Adrenal gland (tissue), 12 donors: ENCODE data around the gene DRC7. TPM values are rescaled to one million over a fixed set of nuclear protein-coding genes. Genes with fewer than 3 reads are reported as not detected.

Experiments
- DNase-seq, 7 donors: peaks; one replicate each; pipeline ENCODE4 v3.0.0-alpha.2; 2019 to 2020
- H3K27ac ChIP-seq, 5 donors: fragments of 200-600 bp; sonication (generic) in 4 of 5; 1 replicate in 3 of 5; 2 replicates in 2 of 5; pipeline versions ENCODE4 v1.5.1 to v1.8.0; 2016 to 2020; ENCODE audit warnings: mild to moderate bottlenecking in 1 of 5
- H3K27me3 ChIP-seq: fragments of 200-600 bp; 2 replicates; pipeline ENCODE4 v1.8.0; 2021
- H3K36me3 ChIP-seq, 2 donors: fragments of 200-600 bp; replicated peaks in 1 of 2; 1 replicate in 1 of 2; 2 replicates in 1 of 2; pipeline versions ENCODE4 v1.5.1 to v1.8.0; 2018 to 2022
- H3K4me1 ChIP-seq, 2 donors: fragments of 200-600 bp; replicated peaks in 1 of 2; 1 replicate in 1 of 2; 2 replicates in 1 of 2; pipeline versions ENCODE4 v1.5.1 to v1.8.0; 2018 to 2021
- H3K4me3 ChIP-seq, 4 donors: fragments of 200-600 bp; sonication (generic) in 3 of 4; one replicate each; pipeline ENCODE4 v1.5.1; 2016 to 2018
- H3K9me3 ChIP-seq, 3 donors: fragments of 200-600 bp; sonication (generic) in 1 of 3; replicated peaks in 1 of 3; 1 replicate in 2 of 3; 2 replicates in 1 of 3; pipeline versions ENCODE4 v1.5.1 to v1.8.0; 2016 to 2021
- CTCF ChIP-seq, 6 experiments: fragments of 450-650 bp in 4 of 6; fragments of 200-600 bp in 2 of 6; sonication (generic) in 1 of 6; IDR thresholded peaks; 1 replicate in 5 of 6; 2 replicates in 1 of 6; pipeline versions ENCODE4 v1.5.1 to v1.8.0; 2016 to 2021; ENCODE audit warnings: antibody characterized with exemption in 6 of 6, mild to moderate bottlenecking in 2 of 6, moderate library complexity in 1 of 6
- POLR2A ChIP-seq, 2 donors: fragments of 450-650 bp; IDR thresholded peaks; one replicate each; pipeline ENCODE4 v1.6.1; 2017; ENCODE audit warnings: antibody characterized with exemption in 2 of 2, mild to moderate bottlenecking in 2 of 2, moderate library complexity in 1 of 2
- WGBS, 4 donors: extraction: QIAGEN DNeasy Blood & Tissue Kit in 2 of 4; methylation state at CpG; one replicate each; pipeline versions ENCODE4 v1.1.5 to v1.1.7; 2013 to 2017; 5-methylcytosine and 5-hydroxymethylcytosine counted together
- intact Hi-C, 2 donors: fragments of 100-400 bp; cut with DNase I; formaldehyde crosslinking; loops; one replicate each; pipeline versions ENCODE4 v1.14.1 to v1.15.0; 2022 to 2023
- polyA plus RNA-seq, 3 donors: library from polyadenylated mRNA; stranded (reverse); fragments of 200-250 nt in 2 of 3; fragments of 350-450 nt in 1 of 3; fragmentation: Illumina TruSeq in 1 of 3; extraction: RNeasy Lipid Tissue Mini Kit (QIAGEN cat#74804) in 1 of 3; gene quantifications; one replicate each; pipeline ENCODE4 v1.2.3, GENCODE V29; 2013 to 2014
- total RNA-seq, 9 donors: library from RNA; depleted of rRNA in 4 of 9; stranded (reverse); fragments of >200 nt in 4 of 9; fragments of 120-200 nt in 1 of 9; fragmentation: NEBNext Ultra II Directional in 1 of 9; extraction: Animal tissue kit (Norgen Biotek cat#: 25700) in 1 of 9; gene quantifications; one replicate each; pipeline versions ENCODE4 v1.1.0 to v1.2.4, GENCODE V29; 2013 to 2023
- donor health status: healthy with polysubstance abuse.
- donor health status: Bipolar disorder and iron deficiency.
- donor health status: DM: yes; HTN: yes; CAD: no.
- donor health status: DM: no; HTN: no; CAD: no.
- donor health status: DM: no; HTN: no; CAD: no.
- donor health status: DM: yes; HTN: yes; CAD: no.

The DRC7 gene
- total and polyA plus RNA-seq, 12 donors, result 0.03 to 0.72 (median 0.33) TPM; not detected in 9

DNA sequence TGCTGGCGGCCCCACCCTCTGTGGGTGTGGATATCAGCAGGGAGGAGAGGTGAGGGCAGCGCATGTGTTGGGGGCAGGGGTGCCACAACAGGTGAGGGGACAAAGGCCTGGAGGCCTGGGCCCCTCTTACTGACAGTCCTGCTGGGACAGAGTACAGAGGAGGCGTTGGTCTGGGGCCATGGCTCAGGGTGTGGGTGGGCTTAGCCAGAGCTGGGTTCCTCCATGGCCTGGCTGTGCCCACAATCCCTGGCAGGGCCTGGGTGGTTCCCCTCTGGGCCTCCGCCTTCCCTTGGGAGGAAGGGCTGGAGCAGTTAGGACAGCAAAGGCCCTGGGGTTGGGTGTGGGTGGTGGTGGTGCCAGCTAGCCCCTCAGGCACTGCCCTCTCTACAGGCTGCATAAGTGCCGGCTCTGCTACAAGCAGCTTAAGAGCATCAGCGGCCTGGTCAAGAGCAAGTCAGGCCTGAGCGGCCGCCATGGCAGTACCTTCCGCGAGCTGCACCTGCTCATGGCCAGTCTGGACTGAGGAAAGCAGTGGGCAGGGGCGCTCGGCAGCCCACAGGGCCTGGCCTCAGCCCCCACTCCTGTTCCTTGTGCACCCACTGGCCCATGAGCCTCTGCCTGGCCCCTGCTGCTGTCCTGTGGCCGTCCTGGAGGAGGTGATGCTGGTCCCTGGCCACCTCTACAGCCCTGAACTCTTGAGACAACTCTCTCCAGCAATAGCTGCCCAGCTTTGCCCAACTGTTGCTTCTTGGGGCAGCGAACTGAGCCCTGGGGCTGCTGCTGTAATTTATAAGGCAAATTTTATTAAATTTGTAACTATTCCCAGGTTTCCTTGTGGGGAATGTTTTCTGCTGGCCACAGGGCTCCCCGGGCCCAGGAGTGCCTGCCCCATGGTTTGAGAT, 62.1 kb downstream of the DRC7 start:
- no peak for DNase-seq
- H3K27me3 ChIP-seq, result no peaks in the 10 kb centered on the region
- no peaks in the 10 kb centered on the region for H3K9me3 ChIP-seq
- TF ChIP-seq CTCF (IDR thresholded peaks at IDR 0.05) (no peak), POLR2A (IDR thresholded peaks at IDR 0.05) (no peak)
- peaks cover 0 to 31% of the 10 kb centered on the region in 2 donors for H3K36me3 ChIP-seq
- H3K4me1 ChIP-seq, result peaks cover 0 to 3% of the 10 kb centered on the region in 2 donors
- no peak overlapping the region for H3K4me3 ChIP-seq
- intact Hi-C loops, result loop anchor here (2.0 to 5.0 kb wide), 2 partner anchors 106 kb away; no protein-coding TSS in a partner anchor
- H3K27ac ChIP-seq, result no peak overlapping the region
- WGBS, 4 donors, result 79 to 84% (median 81%) methylated on average over 8 to 15 of the region's 15 CpGs

DNA sequence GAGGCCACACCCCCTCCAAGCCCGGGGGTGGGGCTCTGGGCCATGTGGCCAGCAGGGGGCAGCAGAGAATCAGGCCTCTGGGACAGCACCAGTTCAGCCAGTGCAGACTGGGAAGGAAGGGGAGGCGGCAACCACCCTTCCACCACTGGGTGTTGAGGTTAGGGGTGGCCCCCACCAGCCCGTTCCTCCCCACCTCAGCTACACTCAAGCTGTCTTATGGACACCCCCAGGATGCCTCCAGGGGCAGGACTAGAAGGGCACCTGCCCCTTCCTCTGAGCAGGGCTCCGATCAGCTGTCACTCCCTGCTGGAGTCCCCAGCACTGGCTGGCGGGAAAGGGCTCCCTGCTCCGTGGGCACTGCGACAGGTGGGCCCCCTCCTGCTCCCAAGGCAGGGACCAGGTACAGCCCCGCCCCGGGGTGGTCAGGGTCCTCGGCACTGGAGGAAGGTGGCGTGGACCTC, 62.8 kb downstream of the DRC7 start:
- no peaks in the 10 kb centered on the region for H3K27me3 ChIP-seq

DNA sequence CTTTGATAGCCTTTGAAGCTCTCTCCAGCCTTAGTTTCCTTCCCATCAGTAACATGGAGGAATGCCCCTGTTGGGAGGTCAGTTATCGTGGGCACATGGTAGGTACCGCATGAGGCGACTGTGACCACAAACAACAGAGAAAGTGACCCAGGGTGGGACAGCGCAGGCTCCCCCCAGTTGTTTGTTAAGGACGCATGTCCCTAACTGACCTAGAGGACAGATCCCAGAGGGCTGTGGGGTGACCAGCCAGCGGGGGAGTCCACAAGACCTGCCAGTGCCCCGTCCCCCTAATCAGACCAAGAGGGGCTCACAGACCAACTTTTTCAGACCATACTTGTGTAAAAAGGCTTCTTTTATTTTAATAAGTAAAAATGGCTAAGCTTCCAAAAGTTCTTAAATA, 63.3 kb downstream of the DRC7 start:
- no peak overlapping the region for H3K4me3 ChIP-seq
- peaks cover 0 to 3% of the 10 kb centered on the region in 2 donors for H3K4me1 ChIP-seq
- no peak for TF ChIP-seq CTCF (IDR thresholded peaks at IDR 0.05)
- TF ChIP-seq POLR2A (IDR thresholded peaks at IDR 0.05), result no peak
- H3K36me3 ChIP-seq, result peaks cover 0 to 38% of the 10 kb centered on the region in 2 donors
- 90 to 95% (median 92%) methylated on average over 3 to 7 of the region's 7 CpGs for WGBS, 4 donors
- peak overlapping the region in 1 of 5 donors; percentile 45 for H3K27ac ChIP-seq
- no peaks in the 10 kb centered on the region for H3K9me3 ChIP-seq
- H3K27me3 ChIP-seq, result no peaks in the 10 kb centered on the region
- no peak for DNase-seq
- intact Hi-C loops, result loop anchor here (2.0 to 5.0 kb wide), 2 partner anchors 104 to 105 kb away; no protein-coding TSS in a partner anchor

More for the DNA sequence above, 62.8 kb downstream of the DRC7 start:
- intact Hi-C loops, result loop anchor here (2.0 to 5.0 kb wide), 2 partner anchors 105 kb away; no protein-coding TSS in a partner anchor
- 57 to 100% (median 62%) methylated on average over 1 to 11 of the region's 11 CpGs for WGBS, 4 donors
- Histone ChIP-seq H3K4me1 (peaks cover 0 to 3% of the 10 kb centered on the region in 2 donors), H3K9me3 (no peaks in the 10 kb centered on the region), H3K4me3 (no peak overlapping the region), H3K27ac (peak overlapping the region in 1 of 5 donors; percentile 45), H3K36me3 (peaks cover 0 to 35% of the 10 kb centered on the region in 2 donors)
- TF ChIP-seq POLR2A (IDR thresholded peaks at IDR 0.05) (no peak), CTCF (IDR thresholded peaks at IDR 0.05) (peak; percentile 90 to 98 (median 96))
- peak; percentile 81 to 94 (median 90) for DNase-seq
